ENCODE measurements around the gene MARCHF3. TPM values are rescaled to one million over a fixed set of nuclear protein-coding genes. Genes with fewer than 3 reads are reported as not detected.

Gene MARCHF3
- total RNA-seq, 4 donors from 2014 or later: 3.0 to 14.5 (median 4.6) TPM

DNA sequence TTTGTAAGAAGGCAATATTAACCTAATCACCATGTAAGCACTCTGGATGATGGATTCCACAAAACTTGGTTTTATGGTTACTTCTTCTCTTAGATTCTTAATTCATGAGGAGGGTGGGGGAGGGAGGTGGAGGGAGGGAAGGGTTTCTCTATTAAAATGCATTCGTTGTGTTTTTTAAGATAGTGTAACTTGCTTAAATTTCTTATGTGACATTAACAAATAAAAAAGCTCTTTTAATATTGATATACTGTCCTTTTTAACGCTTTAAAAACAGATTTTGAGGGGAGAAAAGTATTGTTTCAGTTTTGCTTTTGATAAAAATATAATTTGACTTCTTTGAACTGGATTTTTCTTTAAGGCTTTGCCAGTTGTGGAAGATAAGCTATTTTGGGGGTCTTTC lies 193.6 kb downstream of the MARCHF3 start:
- WGBS, 2 donors: 95 to 96% methylated on average over 2 of the region's 2 CpGs
- peaks cover 0 to 10% of the 10 kb centered on the region in 2 donors for H3K4me1 ChIP-seq
- no peaks in the 10 kb centered on the region for H3K9me3 ChIP-seq
- no peaks in the 10 kb centered on the region for H3K27me3 ChIP-seq
- intact Hi-C loops (cut with DNase I): no loop called here
- no peaks in the 10 kb centered on the region for H3K36me3 ChIP-seq
- H3K27ac ChIP-seq: no peak overlapping the region
- no peak for DNase-seq
- no peak overlapping the region for H3K4me3 ChIP-seq (replicated peaks in 1 of 3)
- TF ChIP-seq, protein P1, sequence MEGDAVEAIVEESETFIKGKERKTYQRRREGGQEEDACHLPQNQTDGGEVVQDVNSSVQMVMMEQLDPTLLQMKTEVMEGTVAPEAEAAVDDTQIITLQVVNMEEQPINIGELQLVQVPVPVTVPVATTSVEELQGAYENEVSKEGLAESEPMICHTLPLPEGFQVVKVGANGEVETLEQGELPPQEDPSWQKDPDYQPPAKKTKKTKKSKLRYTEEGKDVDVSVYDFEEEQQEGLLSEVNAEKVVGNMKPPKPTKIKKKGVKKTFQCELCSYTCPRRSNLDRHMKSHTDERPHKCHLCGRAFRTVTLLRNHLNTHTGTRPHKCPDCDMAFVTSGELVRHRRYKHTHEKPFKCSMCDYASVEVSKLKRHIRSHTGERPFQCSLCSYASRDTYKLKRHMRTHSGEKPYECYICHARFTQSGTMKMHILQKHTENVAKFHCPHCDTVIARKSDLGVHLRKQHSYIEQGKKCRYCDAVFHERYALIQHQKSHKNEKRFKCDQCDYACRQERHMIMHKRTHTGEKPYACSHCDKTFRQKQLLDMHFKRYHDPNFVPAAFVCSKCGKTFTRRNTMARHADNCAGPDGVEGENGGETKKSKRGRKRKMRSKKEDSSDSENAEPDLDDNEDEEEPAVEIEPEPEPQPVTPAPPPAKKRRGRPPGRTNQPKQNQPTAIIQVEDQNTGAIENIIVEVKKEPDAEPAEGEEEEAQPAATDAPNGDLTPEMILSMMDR (IDR thresholded peaks at IDR 0.05): no peak

DNA sequence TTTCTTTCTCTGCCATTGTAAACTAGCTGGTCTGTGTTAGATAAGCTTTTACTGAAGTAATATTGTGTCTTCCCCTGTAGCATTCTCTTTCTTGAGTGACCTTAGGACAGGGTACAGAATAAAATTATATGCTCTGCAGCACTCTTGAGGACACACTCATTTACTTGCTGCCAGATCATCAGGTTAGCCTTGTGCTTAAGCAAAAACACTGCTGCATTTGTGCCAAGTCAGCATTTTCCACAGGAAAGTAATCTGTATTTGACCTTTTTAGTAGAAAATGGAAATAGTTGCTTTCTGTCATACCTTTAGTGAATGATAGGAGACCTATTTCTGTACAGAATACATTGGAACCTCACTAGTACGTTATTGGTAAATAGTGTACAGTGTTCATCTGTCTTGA lies 199.2 kb downstream of the MARCHF3 start:
- TF ChIP-seq, protein P1 (IDR thresholded peaks at IDR 0.05): no peak
- TF ChIP-seq POLR2A (IDR thresholded peaks at IDR 0.05): no peak
- intact Hi-C loops (cut with DNase I): no loop called here
- Histone ChIP-seq H3K27me3 (no peaks in the 10 kb centered on the region), H3K36me3 (no peaks in the 10 kb centered on the region), H3K9me3 (no peaks in the 10 kb centered on the region), H3K4me3 (replicated peaks in 1 of 3) (no peak overlapping the region), H3K4me1 (peaks cover 3 to 18% of the 10 kb centered on the region in 2 donors), H3K27ac (peak overlapping the region in 1 of 3 donors; percentile 40)
- DNase-seq: peak; percentile 38 to 44
- WGBS, 2 donors: 43 to 66% methylated on average over 1 of the region's 1 CpG

DNA sequence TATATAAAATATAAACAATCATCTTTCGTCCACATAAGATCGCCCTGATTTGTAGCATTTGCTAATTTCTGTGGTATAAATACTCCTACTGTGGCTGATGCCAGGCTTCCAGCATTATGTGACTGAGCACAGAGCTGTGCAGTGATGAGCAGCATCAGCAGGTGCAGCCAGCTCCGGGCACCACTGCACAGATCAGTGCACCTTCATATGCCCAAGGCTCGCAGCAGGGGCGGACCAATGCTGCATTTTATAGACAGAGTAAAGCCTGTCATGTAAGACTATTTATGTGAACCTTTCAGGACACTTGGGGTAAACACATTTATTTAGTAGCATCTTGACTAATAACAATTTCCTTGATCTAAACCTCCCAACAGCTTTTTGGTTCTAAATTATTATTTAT lies 200.3 kb downstream of the MARCHF3 start:
- Histone ChIP-seq H3K27me3 (no peaks in the 10 kb centered on the region), H3K27ac (no peak overlapping the region), H3K9me3 (no peaks in the 10 kb centered on the region), H3K4me1 (peaks cover 3 to 18% of the 10 kb centered on the region in 2 donors), H3K4me3 (replicated peaks in 1 of 3) (no peak overlapping the region), H3K36me3 (no peaks in the 10 kb centered on the region)
- intact Hi-C loops (cut with DNase I): no loop called here
- DNase-seq: no peak
- WGBS, 2 donors: 80 to 94% methylated on average over 5 of the region's 5 CpGs
- TF ChIP-seq, protein P1 (IDR thresholded peaks at IDR 0.05): no peak
- no peak for TF ChIP-seq POLR2A (IDR thresholded peaks at IDR 0.05)

DNA sequence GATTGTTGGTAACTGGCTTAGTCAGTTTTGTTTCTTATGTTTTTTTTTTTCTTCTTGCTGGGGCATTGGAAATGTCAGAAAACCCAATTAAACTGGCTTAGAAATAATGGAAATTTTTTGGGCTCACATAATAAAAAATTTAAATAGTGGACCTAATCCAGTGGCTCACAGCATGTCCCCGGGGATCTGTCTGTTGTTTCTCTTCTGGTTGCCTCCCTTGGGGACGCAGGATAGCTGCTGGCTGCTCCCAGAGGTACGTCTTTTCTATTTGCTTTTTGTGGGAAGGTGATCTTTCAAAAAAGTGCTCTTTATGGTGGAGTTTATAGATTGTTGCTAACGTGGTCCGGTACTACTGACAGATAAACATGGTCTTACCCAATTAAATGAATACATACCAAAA lies 201.3 kb downstream of the MARCHF3 start:
- H3K27ac ChIP-seq: no peak overlapping the region
- no peak for DNase-seq
- intact Hi-C loops (cut with DNase I): no loop called here
- no peak overlapping the region for H3K4me3 ChIP-seq (replicated peaks in 1 of 3)
- no peaks in the 10 kb centered on the region for H3K27me3 ChIP-seq
- no peaks in the 10 kb centered on the region for H3K9me3 ChIP-seq
- peaks cover 3 to 18% of the 10 kb centered on the region in 2 donors for H3K4me1 ChIP-seq
- TF ChIP-seq, protein P1 (IDR thresholded peaks at IDR 0.05): no peak
- TF ChIP-seq POLR2A (IDR thresholded peaks at IDR 0.05): no peak
- WGBS, 2 donors: 95 to 98% methylated on average over 5 of the region's 5 CpGs
- no peaks in the 10 kb centered on the region for H3K36me3 ChIP-seq

DNA sequence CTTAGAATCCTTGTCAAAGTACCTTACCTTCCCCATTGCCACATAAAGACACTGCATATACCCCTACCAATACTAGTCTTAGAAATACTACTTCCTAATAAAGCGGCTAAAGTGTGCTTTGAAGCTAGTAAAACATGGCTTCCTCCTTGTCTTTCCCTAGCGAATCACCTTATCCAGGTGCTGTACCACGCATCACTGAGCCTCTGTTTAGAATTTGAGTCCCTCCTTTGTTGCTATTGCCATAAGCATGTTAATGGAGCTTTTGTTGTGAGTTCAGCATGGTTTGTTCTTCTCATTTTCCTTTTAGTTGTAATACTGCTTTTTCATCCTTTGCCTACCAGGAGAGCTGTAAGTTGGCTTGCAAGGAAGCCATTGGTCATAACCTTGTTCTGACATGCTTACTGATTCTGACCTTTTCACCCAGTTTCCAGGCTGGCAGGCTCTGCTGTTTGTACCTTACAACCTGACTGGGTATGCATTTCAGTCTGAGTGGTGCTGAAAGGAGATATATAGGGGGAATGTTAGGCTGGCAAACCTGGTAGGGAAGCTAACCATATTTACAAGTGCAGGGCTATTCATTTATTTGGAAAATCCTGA lies 203.6 kb downstream of the MARCHF3 start:
- intact Hi-C loops (cut with DNase I): no loop called here
- TF ChIP-seq, protein P1 (IDR thresholded peaks at IDR 0.05): no peak
- TF ChIP-seq POLR2A (IDR thresholded peaks at IDR 0.05): no peak
- DNase-seq: no peak
- H3K4me1 ChIP-seq: peaks cover 3 to 8% of the 10 kb centered on the region in 2 donors
- peak overlapping the region in 1 of 3 donors; percentile 45 for H3K27ac ChIP-seq
- 46 to 60% methylated on average over 3 of the region's 3 CpGs for WGBS, 2 donors
- no peaks in the 10 kb centered on the region for H3K36me3 ChIP-seq
- H3K9me3 ChIP-seq: no peaks in the 10 kb centered on the region
- no peak overlapping the region for H3K4me3 ChIP-seq (replicated peaks in 1 of 3)
- no peaks in the 10 kb centered on the region for H3K27me3 ChIP-seq
